Upper lobe of left lung (tissue), 4 donors: ENCODE measurements around the gene AGXT.

Source experiments
- POLR2AphosphoS5 ChIP-seq, 2 donors: sonication (generic); formaldehyde crosslinking; IDR thresholded peaks; one replicate each; pipeline ENCODE4 v1.5.1; 2017; ENCODE audit warnings: antibody characterized with exemption in 2 of 2
- TF ChIP-seq, protein P1 (sequence below), 6 experiments: fragments of 450-650 bp in 4 of 6; fragments of 200-600 bp in 2 of 6; sonication (generic) in 2 of 6; IDR thresholded peaks; one replicate each; pipeline ENCODE4 v1.5.1; 2016 to 2019; ENCODE audit warnings: antibody characterized with exemption in 6 of 6

GRCh38 chr2:240837621-240838020 lies 31.0 kb upstream of the AGXT start:
- TF ChIP-seq, protein P1, sequence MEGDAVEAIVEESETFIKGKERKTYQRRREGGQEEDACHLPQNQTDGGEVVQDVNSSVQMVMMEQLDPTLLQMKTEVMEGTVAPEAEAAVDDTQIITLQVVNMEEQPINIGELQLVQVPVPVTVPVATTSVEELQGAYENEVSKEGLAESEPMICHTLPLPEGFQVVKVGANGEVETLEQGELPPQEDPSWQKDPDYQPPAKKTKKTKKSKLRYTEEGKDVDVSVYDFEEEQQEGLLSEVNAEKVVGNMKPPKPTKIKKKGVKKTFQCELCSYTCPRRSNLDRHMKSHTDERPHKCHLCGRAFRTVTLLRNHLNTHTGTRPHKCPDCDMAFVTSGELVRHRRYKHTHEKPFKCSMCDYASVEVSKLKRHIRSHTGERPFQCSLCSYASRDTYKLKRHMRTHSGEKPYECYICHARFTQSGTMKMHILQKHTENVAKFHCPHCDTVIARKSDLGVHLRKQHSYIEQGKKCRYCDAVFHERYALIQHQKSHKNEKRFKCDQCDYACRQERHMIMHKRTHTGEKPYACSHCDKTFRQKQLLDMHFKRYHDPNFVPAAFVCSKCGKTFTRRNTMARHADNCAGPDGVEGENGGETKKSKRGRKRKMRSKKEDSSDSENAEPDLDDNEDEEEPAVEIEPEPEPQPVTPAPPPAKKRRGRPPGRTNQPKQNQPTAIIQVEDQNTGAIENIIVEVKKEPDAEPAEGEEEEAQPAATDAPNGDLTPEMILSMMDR (IDR thresholded peaks at IDR 0.05) = no peak
- TF ChIP-seq POLR2AphosphoS5 (IDR thresholded peaks at IDR 0.05) = no peak
